Measurements from ENCODE around the gene MMAB.
A peak's percentile ranks its signal among the peaks of the same experiment; 100 is the strongest.
"Not testable (repeated sequence)": the region's sequence is repeated elsewhere in the genome, so short reads cannot be mapped to it uniquely, and the experiment has no call there.

MMAB gene
- 14.0 to 47.3 (median 29.9) reads per million in 17 experiments for total RNA-seq

DNA sequence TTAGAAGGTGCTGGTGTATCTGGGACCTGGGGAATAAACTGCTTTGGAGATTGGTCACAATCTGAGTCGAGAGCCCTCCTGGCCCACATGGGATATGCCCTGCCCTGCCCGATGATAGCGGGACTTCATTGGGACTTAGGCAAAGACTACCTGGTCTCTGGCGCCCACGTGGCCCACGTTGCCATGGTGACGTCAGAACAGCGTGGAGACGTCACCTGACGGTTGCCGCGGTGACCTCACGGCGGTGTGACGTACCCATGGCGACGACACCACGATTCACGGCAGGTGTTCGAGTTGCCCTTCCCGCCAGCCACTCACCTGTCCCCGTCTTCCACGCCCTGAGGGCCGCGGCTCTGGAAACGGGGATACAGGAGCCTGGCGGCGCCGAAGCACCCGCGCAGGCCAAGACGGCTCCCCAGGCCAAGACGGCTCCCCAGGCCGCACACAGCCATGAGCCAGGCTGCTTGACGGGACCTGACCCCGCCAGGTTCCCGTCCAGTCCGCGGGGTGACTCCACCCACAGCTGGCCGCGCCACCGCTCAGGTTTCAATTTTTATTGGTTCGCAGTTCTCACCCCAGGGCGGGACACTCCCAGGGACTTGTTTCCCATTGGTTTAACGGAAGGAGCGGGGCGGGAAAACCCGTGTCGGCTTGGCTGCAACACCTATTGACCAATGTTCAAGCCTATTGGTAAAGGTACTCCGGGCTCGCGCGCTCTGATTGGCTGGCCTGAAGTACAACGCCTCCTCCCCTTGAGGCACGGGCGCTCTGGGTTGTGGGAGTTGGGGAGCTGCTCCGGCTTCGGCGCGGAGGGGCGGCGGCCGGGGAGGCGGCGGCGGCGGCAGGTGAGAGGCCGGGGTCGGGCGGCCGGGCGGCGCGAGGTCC lies at the start of gene MMAB, which contains the start of gene MVK:
Gene MMAB, minus strand, starts transcription at position 476 of the 885 bp plus-strand sequence. Its CDS starts 24 bp downstream, at position 452.
Gene MVK, plus strand, starts transcription at position 766 of the 885 bp plus-strand sequence. CDS start 1,029 bp downstream, outside the sequence.
- DNase-seq = peak; percentile 99 to 100 (median 99)

- no peak for DNase-seq
Observed at GRCh38 chr12:109621901-109622364, 48.6 kb upstream of the MMAB start.

DNA sequence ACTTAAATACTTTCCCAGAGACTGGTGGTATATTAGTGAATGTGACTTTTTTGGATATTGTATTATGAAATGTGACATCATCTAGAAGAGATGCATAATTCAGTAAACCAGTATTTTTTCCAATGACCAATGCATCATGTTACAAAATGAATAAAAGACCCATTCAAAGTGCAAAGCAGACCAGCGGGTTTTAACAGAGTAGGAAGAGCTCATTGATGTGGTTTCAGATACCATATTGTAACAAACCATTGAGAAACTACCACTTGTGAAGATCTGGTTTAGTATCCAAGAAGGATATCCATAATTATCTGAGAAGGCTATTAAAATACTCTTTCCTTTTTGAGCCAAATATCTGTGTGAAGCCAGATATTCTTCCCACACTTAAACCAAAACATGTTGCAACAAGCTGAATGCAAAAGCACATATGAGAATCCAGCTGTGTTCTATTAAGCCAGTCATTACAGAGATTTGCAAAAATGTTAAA lies 47.9 kb upstream of the MMAB start:
- no peak for DNase-seq

DNA sequence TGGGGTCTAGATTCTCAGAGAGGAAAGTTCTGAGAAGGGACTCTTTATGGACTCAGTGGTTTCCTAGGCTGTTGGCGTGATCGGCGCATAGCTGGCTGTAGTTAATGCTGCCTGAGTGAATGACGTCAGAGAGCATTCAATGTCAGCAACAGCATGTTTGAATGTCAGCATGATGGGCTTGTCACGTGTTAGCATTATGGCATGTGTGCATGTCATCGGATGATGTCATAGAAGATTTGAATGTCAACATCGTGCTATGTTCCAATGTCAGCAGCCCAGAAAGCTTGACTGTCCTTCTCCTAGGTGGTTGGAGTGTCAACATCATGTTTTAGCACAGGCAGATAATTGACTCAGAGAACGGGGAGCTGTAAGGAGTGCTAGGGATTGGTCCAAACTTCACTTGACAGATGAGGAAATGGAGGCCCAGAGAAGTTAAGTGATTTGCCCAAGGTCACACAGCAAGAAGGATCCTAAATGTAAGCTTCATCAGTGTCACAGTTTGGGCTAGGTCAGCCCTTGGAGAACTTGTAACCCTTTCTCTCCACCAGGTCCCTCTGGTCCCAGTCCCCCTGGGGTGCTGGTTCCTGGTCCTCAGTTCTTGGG lies 45.8 kb upstream of the MMAB start:
- DNase-seq = no peak

DNA sequence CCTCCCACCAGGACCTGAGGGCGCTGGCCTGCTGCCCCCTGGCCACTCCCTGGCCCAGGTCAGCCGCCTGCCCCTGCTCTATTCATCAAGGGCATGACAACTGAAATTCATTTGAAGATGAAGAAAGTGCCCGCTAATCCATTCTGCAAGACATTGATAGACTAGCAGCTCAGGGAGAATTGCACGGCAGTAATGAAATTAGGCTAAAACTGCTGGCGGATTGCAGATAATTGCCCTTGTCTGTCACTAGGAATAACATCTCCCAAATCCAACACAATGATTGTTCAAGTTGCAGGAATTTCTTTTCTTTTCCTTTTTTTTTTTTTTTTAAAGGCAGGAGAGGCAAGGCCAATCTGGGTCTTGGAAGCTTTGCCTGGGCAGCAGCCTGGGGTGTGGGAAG lies 44.8 kb upstream of the MMAB start:
- no peak for DNase-seq

- no peak for DNase-seq
Observed at GRCh38 chr12:109617491-109617890, 44.2 kb upstream of the MMAB start.

- no peak for DNase-seq
Observed at GRCh38 chr12:109615556-109616229, 42.4 kb upstream of the MMAB start.

DNA sequence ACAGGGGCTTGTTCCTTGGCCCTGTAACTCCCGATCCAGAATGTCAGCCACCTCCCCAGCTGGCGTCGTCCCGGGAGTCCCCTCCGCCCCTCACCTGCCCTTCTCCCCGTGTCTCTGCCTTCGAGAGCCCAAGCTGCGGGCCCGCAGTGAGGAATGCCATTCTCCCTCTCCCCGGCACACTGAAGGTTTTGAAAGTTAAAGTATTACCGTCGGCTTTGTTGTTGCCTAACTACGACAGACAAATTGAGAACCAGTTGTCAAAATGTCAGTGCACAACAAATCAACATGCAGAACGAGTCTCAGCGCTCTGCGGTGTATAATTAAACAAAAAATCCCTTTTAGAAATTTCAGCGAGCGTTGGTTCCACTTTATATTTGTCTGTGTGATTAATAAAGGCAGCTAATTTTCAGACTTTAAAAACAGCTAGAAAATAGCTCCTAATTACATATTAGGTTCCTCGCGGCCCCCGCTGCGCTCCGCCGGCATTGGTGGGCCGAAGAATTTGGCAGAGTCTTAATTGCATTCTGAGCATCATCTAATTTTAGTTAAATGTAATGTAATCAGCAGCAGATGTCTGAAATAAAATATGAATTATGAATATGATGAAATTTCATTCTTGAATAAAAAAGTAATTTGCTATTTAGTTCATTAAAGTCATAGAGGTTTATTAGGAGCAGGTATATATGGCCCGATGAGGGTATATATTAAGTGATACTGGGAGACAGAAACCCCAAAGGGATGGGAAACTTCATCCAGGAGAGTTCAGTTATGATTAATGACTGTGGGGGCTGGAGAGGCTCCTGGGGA lies 40.5 kb upstream of the MMAB start:
- no peak for DNase-seq

DNA sequence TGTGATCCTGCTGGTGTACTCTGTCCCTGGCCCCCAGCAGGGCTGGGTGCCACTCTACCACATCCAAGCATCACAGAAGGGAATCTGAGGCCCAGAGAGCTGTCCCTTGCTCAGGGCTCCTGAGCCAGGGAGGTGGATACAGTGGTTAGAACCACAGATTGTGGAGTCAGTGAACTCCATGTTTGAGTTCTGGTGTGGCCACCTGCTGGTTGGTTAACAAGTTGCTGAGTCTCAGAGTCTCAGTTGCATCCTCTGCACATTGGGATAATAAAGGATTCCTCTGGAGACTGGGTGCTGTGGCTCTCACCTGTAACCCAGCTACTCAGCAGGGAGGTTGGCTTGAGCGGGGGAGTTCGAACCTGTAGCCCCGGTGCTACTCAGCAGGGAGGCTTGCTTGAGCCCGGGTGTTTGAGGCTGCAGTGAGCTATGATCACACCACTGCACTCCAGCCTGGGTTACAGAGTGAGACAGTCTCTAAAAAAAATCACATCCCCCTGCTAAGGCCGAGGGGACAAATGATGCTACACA lies 39.7 kb upstream of the MMAB start:
- peak in 1 of 4 experiments; percentile 13 for DNase-seq

DNA sequence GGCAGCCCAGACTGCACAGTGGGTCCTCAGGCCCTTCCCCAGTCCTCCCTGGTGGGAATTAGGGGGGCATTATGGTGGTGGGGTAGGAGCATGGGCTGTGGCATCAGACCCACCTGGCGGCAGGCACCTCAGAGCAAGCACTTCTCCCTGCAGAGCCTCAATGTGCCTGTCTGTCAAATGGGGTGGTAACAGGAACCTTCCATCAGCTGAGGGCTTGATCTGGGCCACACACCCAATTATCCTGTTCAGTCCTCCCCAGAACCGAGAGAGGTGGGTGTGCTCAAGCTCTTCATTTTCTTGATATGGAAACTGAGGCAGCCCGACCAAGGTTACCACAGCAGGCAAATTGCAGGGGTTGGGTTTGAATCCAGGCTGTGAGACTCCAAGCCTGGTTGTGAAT lies 38.7 kb upstream of the MMAB start:
- no peak for DNase-seq

DNA sequence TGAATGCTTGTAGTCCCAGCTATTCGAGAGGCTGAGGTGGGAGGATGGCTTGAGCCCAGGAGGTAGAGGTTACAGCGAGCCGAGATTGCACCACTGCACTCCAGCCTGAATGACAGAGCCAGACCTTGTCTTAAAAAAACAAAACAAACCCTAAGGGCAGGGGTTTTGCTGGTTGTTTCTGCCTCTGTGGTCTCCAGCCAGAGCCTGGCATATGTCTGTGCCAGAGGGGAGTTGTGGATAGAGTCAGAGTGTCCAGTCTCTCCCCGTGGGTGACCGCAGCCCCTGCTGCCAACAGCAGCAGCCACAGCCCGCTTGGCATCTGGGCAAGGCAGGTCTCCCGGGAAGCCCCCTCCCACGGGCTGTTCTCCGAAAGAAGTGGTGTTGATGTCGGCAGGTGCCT lies 37.9 kb upstream of the MMAB start:
- no peak for DNase-seq

DNA sequence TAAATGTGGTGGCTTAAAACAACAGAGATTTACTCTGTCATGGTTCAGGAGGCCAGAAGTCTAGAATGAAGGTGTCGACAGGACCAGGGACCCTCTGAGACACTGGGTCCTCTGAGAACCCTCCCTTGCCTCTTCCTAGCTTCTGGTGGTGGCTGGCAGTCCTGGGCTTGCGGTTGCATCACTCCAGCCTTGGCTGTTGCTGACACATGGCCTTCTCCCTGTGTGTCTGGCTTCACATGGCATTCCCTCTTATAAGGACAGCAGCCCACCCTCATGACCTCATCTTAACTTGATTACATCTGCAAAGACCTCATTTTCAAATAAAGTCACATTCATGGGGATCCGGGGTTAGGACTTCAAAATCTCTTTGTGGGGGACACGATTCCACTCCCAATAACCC lies 37.2 kb upstream of the MMAB start:
- DNase-seq = no peak

DNA sequence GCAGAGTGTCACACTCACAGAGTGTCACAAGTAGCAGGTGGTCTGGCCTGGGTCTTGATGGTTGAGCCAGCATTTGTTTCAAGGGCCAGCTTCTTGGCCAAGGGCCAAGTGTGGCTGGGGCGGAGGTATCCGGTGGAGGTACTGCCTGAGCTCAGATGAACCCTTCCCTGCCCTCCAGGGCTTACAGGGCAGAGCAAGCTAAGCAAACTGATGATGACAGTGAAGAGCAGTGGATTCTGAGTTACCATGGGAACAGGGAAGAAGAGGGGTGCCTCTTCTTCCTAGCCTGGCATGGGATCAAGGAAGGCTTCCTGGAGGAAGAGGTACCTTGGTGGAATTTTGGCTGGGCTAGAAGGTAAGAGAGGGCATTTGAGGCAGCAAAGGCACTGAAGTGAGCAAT lies 36.0 kb upstream of the MMAB start:
- no peak for DNase-seq

DNA sequence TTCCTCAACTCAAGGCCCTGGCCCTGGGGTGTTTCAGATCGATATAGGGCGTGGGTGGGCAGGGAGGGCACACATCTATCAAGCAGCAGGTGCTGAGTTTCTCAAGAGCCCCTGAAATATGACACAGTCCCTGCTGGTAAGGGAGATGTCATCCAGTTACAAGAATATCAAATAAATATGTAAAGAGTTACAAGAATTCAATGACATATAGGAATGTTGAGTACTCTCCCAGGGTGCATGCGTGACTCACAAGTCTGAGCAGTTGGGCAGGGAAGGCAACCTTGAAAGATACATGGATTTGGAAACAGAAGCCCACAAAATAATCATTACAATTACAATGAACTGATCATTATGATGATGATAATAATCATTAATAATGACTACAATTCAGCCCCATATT lies 35.5 kb upstream of the MMAB start:
- DNase-seq = no peak

DNA sequence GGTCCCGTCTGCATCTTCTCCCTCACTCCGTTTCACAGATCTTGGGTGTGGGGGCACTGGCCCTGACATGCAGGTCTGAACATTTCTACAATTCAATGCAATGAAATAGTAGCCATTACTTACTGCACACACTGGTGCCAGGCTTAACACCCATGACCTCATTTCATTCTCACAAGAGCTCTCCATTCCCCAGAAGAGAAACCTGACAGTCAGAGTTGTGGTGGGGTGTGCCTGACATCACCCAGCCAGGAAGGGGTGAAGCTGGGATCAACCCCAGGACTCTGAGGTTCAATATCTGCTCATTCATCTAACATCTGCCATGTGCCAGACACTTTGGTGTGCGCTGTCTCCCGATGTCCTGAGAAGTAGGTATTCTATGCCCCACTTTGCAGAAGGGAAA lies 35.0 kb upstream of the MMAB start:
- no peak for DNase-seq

DNA sequence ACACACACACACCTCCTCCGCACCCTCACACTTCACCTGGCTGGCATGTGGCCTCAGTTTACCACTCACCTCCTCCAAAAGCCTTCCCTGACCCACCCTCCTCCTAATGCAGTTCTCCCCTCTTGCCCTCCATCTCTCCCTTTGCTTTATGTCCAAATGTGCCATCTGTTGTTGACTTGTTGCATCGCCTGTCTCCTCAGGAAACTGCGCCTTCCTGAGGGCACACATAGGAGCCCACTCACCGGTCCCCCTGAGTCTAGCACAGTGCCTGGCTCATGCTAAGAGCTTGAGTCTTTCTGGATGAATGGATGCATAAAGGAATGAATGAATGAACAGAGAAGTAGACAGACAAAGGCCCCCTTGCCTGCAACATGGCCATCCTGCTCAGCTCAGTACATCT lies 34.3 kb upstream of the MMAB start:
- DNase-seq = no peak

- no peak for DNase-seq
Observed at GRCh38 chr12:109606320-109607028, 33.2 kb upstream of the MMAB start.

- DNase-seq = no peak
Observed at GRCh38 chr12:109605599-109606228, 32.4 kb upstream of the MMAB start.

DNA sequence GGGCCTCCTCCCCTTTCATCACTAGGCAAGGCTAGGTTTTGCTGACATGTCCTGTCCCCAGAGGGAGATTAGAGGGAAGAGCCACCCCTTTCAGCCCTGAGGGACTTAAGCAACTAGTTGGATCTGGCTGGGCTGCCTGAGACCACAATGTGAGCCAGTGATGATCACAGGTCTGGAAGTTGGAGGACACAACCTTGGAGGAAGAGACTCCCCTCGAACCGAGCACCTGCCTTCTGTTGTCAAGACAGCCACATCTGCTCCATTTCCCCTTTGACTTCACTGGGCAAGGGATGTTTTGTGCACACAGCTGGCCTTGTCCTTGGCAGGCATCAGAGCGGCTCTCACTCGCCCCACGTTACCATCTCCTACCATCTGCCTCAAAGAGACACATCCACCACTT lies 31.7 kb upstream of the MMAB start:
- no peak for DNase-seq

DNA sequence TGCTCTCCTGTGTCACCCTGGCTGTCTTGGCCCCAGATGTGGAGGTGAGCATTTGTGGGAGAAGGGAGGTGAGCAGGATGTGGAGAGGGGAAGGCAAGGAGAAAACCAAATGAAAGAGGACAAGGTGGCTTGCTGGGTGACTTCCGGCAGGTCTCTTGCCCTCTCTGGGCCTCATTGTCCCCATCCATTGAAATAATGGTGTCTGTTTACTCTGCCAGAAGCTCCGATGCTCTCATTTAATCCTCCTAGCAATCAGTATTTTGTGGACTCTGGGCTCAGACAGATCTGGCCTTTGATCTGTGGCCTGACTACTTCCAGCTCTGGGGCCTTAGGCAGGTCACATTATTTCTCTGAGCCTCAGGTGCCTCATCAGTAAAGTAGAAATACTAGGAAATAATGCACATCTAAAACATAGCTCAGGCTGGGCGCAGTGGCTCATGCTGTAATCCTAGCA lies 30.9 kb upstream of the MMAB start:
- DNase-seq = no peak

- not testable (repeated sequence) for DNase-seq
Observed at GRCh38 chr12:109602132-109602531, 28.8 kb upstream of the MMAB start.
